ENCODE measurements around the gene ARHGEF33. TPM values are rescaled to one million over a fixed set of nuclear protein-coding genes. Genes with fewer than 3 reads are reported as not detected.

The ARHGEF33 gene
- polyA plus RNA-seq, 1 of the 3 experiments (the other 2 are of a cell fraction): 0.25 TPM

GRCh38 chr2:38932586-38932985 lies 42.9 kb downstream of the ARHGEF33 start:
- no peaks in the 10 kb centered on the region for H3K79me2 ChIP-seq (ENCODE audit: insufficient read depth)
- no peak overlapping the region for H3K4me3 ChIP-seq (ENCODE audit: low read depth in 2 of 2, low read length in 1 of 2)
- peaks cover 4 to 6% of the 10 kb centered on the region in 2 experiments; a peak in 1 of 4 replicates for H3K4me1 ChIP-seq (ENCODE audit: control insufficient read depth in 1 of 2, insufficient read depth in 2 of 2, low read depth in 1 of 2, low read length in 1 of 2)
- H3K27ac ChIP-seq (ENCODE audit: low read depth in 2 of 2, low read length in 1 of 2): no peak overlapping the region
- POLR2A ChIA-PET: no interaction called here
- no peak for TF ChIP-seq RXRA (IDR thresholded peaks at IDR 0.05; ENCODE audit: borderline replicate concordance, low read depth)
- no peaks in the 10 kb centered on the region for H3K36me3 ChIP-seq (replicated peaks in 1 of 2; ENCODE audit: control insufficient read depth in 1 of 2, insufficient read depth in 2 of 2, low read length in 1 of 2)
- H3F3A ChIP-seq (replicated peaks; ENCODE audit: insufficient read depth): peaks cover 6% of the 10 kb centered on the region
- no peaks in the 10 kb centered on the region for H3K27me3 ChIP-seq (ENCODE audit: insufficient read depth)
- H2AFZ ChIP-seq (ENCODE audit: low read depth): no peak overlapping the region
- CTCF ChIA-PET: interaction anchor here (1.1 to 2.7 kb wide), 6 partner anchors 10 to 297 kb away, joined by 3 to 17 read pairs (median 3); no protein-coding TSS in a partner anchor
- no peaks in the 10 kb centered on the region for H3K9me2 ChIP-seq
- 42% methylated on average over 1 of the region's 1 CpG for WGBS (ENCODE audit: low lambda C conversion rate)
- no peak for DNase-seq
- H3K9me3 ChIP-seq: no peaks in the 10 kb centered on the region
- no peak overlapping the region for H3K9ac ChIP-seq
- no peak overlapping the region for H3K4me2 ChIP-seq
- no peaks in the 10 kb centered on the region for H4K20me1 ChIP-seq (ENCODE audit: insufficient read depth)

GRCh38 chr2:38933653-38934052 lies 44.0 kb downstream of the ARHGEF33 start:
- H3K79me2 ChIP-seq (ENCODE audit: insufficient read depth): no peaks in the 10 kb centered on the region
- no peak overlapping the region for H3K9ac ChIP-seq
- no peaks in the 10 kb centered on the region for H3K9me3 ChIP-seq
- H4K20me1 ChIP-seq (ENCODE audit: insufficient read depth): no peaks in the 10 kb centered on the region
- H3F3A ChIP-seq (replicated peaks; ENCODE audit: insufficient read depth): peaks cover 6% of the 10 kb centered on the region
- no peak overlapping the region for H3K27ac ChIP-seq (ENCODE audit: low read depth in 2 of 2, low read length in 1 of 2)
- TF ChIP-seq FOSL2 (IDR thresholded peaks at IDR 0.05; ENCODE audit: borderline replicate concordance, low read depth) (no peak), FOXJ3 (CRISPR knock-in tag; IDR thresholded peaks at IDR 0.05) (no peak), TAF1 (IDR thresholded peaks at IDR 0.05; ENCODE audit: borderline replicate concordance, low read depth, low read length) (no peak), REST (IDR thresholded peaks at IDR 0.05; ENCODE audit: low read depth, low read length) (no peak), NFIC (IDR thresholded peaks at IDR 0.05; ENCODE audit: borderline replicate concordance) (peak; percentile 23; the same call in 1 of the 2 replicates), TCF12 (IDR thresholded peaks at IDR 0.05) (peak; percentile 85), RCOR1 (IDR thresholded peaks at IDR 0.05; ENCODE audit: low read length) (0 out of 2 replicates have a peak, but pooled peaks have one; percentile 16), IRF3 (IDR thresholded peaks at IDR 0.05; ENCODE audit: low read depth, low read length) (no peak), PBX3 (IDR thresholded peaks at IDR 0.05) (peak; percentile 18; the same call in 1 of the 2 replicates), USF1 (IDR thresholded peaks at IDR 0.05; ENCODE audit: borderline replicate concordance, low read depth) (no peak), CTCF (IDR thresholded peaks at IDR 0.05) (no peak), ELF1 (IDR thresholded peaks at IDR 0.05) (no peak)
- peaks cover 4 to 6% of the 10 kb centered on the region in 2 experiments; a peak in 1 of 4 replicates for H3K4me1 ChIP-seq (ENCODE audit: control insufficient read depth in 1 of 2, insufficient read depth in 2 of 2, low read depth in 1 of 2, low read length in 1 of 2)
- no peaks in the 10 kb centered on the region for H3K27me3 ChIP-seq (ENCODE audit: insufficient read depth)
- H3K9me2 ChIP-seq: no peaks in the 10 kb centered on the region
- 59% methylated on average over 3 of the region's 3 CpGs for WGBS (ENCODE audit: low lambda C conversion rate)
- H3K4me3 ChIP-seq (ENCODE audit: low read depth in 2 of 2, low read length in 1 of 2): no peak overlapping the region
- H3K36me3 ChIP-seq (replicated peaks in 1 of 2; ENCODE audit: control insufficient read depth in 1 of 2, insufficient read depth in 2 of 2, low read length in 1 of 2): no peaks in the 10 kb centered on the region
- ChIA-PET CTCF (interaction anchor here (1.1 to 2.7 kb wide), 4 partner anchors 13 to 296 kb away, joined by 3 to 17 read pairs (median 5); no protein-coding TSS in a partner anchor), POLR2A (interaction anchor here (0.5 kb wide), 1 partner anchor 188 kb away, joined by 4 read pairs; no protein-coding TSS in a partner anchor)
- peak; percentile 51 for DNase-seq
- H3K4me2 ChIP-seq: no peak overlapping the region
- H2AFZ ChIP-seq (ENCODE audit: low read depth): no peak overlapping the region

Measured in SK-N-SH (cell line).